ENCODE data around the gene RNU2-63P. TPM values are rescaled to one million over a fixed set of nuclear protein-coding genes. Genes with fewer than 3 reads are reported as not detected.

The RNU2-63P gene
- total and polyA plus RNA-seq, 2 of the 8 experiments (the other 6 are each of a cell fraction or from before 2014, with no cell fraction given): 6.6 TPM; not detected in 1

- Histone ChIP-seq H2AK5ac (ENCODE audit: low read depth, low read length) (no peak overlapping the region), H3K18ac (ENCODE audit: extremely low read depth, low read length) (no peak overlapping the region), H3K4me2 (ENCODE audit: insufficient read depth in 1 of 2, low read depth in 2 of 2, low read length in 2 of 2) (no peak overlapping the region; a peak in 1 of 4 replicates), H3K23me2 (ENCODE audit: low read depth, low read length) (peaks cover 2% of the 10 kb centered on the region; the same call in 1 of the 2 replicates), H3K27ac (ENCODE audit: low read depth, low read length) (no peak overlapping the region), H4K91ac (replicated peaks; ENCODE audit: insufficient read length, low read length) (no peak overlapping the region), H2BK12ac (ENCODE audit: low read depth, low read length) (no peak overlapping the region), H2AFZ (ENCODE audit: low read length) (no peak overlapping the region), H2BK20ac (ENCODE audit: low read length) (no peak overlapping the region), H3K14ac (ENCODE audit: insufficient read length) (no peak overlapping the region), H3K9me3 (ENCODE audit: insufficient read depth in 2 of 2, low read depth in 1 of 2, low read length in 1 of 2) (no peaks in the 10 kb centered on the region), H4K5ac (ENCODE audit: insufficient read length, low read depth, low read length) (no peak overlapping the region), H2BK5ac (ENCODE audit: low read depth, low read length) (no peak overlapping the region), H3K4me1 (replicated peaks in 1 of 4; ENCODE audit: control insufficient read depth in 3 of 4, insufficient read depth in 4 of 4, low read length in 3 of 4) (peaks cover 4 to 10% (median 6%) of the 10 kb centered on the region in 4 experiments; a peak in 6 of 7 replicates), H3K9ac (replicated peaks in 1 of 4; ENCODE audit: extremely low read depth in 1 of 4, low read depth in 3 of 4, low read length in 3 of 4) (no peak overlapping the region), H4K20me1 (replicated peaks in 1 of 2; ENCODE audit: control insufficient read depth in 1 of 2, insufficient read depth in 2 of 2, low read length in 2 of 2) (no peaks in the 10 kb centered on the region), H3K79me1 (ENCODE audit: low read depth, low read length) (no peaks in the 10 kb centered on the region), H3K36me3 (ENCODE audit: control insufficient read depth in 2 of 4, insufficient read depth in 4 of 4, low read length in 3 of 4) (no peaks in the 10 kb centered on the region), H3K4me3 (ENCODE audit: extremely low read depth in 1 of 4, insufficient read depth in 2 of 4, low read depth in 3 of 4, low read length in 4 of 4) (no peak overlapping the region), H3K79me2 (ENCODE audit: control insufficient read depth in 1 of 2, insufficient read depth in 2 of 2, low read length in 2 of 2) (no peaks in the 10 kb centered on the region), H2BK120ac (replicated peaks; ENCODE audit: low read depth, low read length) (no peak overlapping the region), H3K4ac (replicated peaks; ENCODE audit: insufficient read length, low read depth, low read length) (no peak overlapping the region), H3K23ac (ENCODE audit: insufficient read length) (no peak overlapping the region), H4K8ac (ENCODE audit: extremely low read depth, insufficient read depth, low read length) (no peak overlapping the region), H3K56ac (replicated peaks; ENCODE audit: insufficient read length, low read depth, low read length) (no peak overlapping the region), H3K27me3 (replicated peaks in 1 of 4; ENCODE audit: control insufficient read depth in 3 of 4, extremely low read depth in 1 of 4, insufficient read depth in 3 of 4, low read length in 3 of 4) (no peaks in the 10 kb centered on the region), H2BK15ac (ENCODE audit: low read length) (no peak overlapping the region)
- no peak for TF ChIP-seq SIRT6 (IDR thresholded peaks at IDR 0.05; ENCODE audit: low read length)
- TF ChIP-seq TEAD4 (IDR thresholded peaks at IDR 0.05; ENCODE audit: low read depth, low read length): no peak
- no peak for TF ChIP-seq E2F6 (IDR thresholded peaks at IDR 0.05)
- no peak for TF ChIP-seq EGR1 (IDR thresholded peaks at IDR 0.05; ENCODE audit: borderline replicate concordance, low read depth, low read length)
- TF ChIP-seq NANOG (IDR thresholded peaks at IDR 0.05; ENCODE audit: insufficient read depth, low read depth, low read length, poor library complexity, severe bottlenecking): no peak
- no peak for TF ChIP-seq BCL11A (IDR thresholded peaks at IDR 0.05; ENCODE audit: low read depth in 2 of 2, low read length in 2 of 2)
- TF ChIP-seq FOSL1 (IDR thresholded peaks at IDR 0.05; ENCODE audit: insufficient read depth, low read depth, low read length): no peak
- no peak for TF ChIP-seq ATF3 (IDR thresholded peaks at IDR 0.05; ENCODE audit: insufficient read depth, low read depth, low read length)
- no peak for TF ChIP-seq SAP30 (IDR thresholded peaks at IDR 0.05; ENCODE audit: insufficient read depth, insufficient replicate concordance, low read length)
- TF ChIP-seq TAF1 (IDR thresholded peaks at IDR 0.05; ENCODE audit: low read depth, low read length): no peak
- TF ChIP-seq RFX5 (IDR thresholded peaks at IDR 0.05; ENCODE audit: borderline replicate concordance, low read depth, low read length): no peak
- TF ChIP-seq SUZ12 (IDR thresholded peaks at IDR 0.05; ENCODE audit: low read length): no peak
- TF ChIP-seq NRF1 (IDR thresholded peaks at IDR 0.05; ENCODE audit: low read depth, low read length): no peak
- FAIRE-seq (no peak), DNase-seq (ENCODE audit: low read depth in 1 of 2, low spot score in 2 of 2) (no peak)
- ChIA-PET POLR2A (ENCODE audit: partially characterized antibody) (interaction anchor here (1.6 kb wide), 1 partner anchor 14 kb away, joined by 16 read pairs; the partner anchor contains the start of gene RNU2-63P), CTCF (ENCODE audit: partially characterized antibody) (interaction anchor here (0.8 to 2.8 kb wide), 6 partner anchors 8 to 188 kb away, joined by 3 to 13 read pairs (median 4); no protein-coding TSS in a partner anchor)
- 92 to 100% methylated on average over 1 to 6 of the region's 6 CpGs for WGBS, 2 experiments (ENCODE audit: extremely low coverage in 1 of 2, insufficient coverage in 1 of 2, insufficient read length in 1 of 2, insufficient replicate concordance in 2 of 2, low coverage in 1 of 2, low lambda C conversion rate in 2 of 2, missing lambda C conversion rate in 1 of 2)
Observed at GRCh38 chr2:88002359-88002707, 14.0 kb downstream of the RNU2-63P start.

Measured in H1 (cell line).